AG04449 (cell line): Measurements from ENCODE around the gene CACNG5.

ENCODE experiments used
- CTCF ChIA-PET: fragments of 350-600 bp; formaldehyde crosslinking; extraction: SDS; loops from one replicate; lab custom pipeline; 2021; ENCODE audit warnings: antibody characterized with exemption; lab: Yijun Ruan, JAX
- POLR2A ChIA-PET: fragments of 400-600, 350-600 bp; formaldehyde crosslinking; extraction: SDS; loops from one replicate; lab custom pipeline; 2020; ENCODE audit warnings: antibody characterized with exemption, inconsistent platforms; lab: Yijun Ruan, JAX
- DNase-seq: peaks from one replicate; pipeline ENCODE4 v3.0.0-alpha.2; 2010; ENCODE audit warnings: low read depth, low spot score
- H3K4me3 ChIP-seq: 2 replicates; pipeline ENCODE4 v1.5.1; 2011; ENCODE audit warnings: low read depth, mild to moderate bottlenecking, control low read depth, low read length
- CTCF ChIP-seq: IDR thresholded peaks from one replicate; pipeline ENCODE4 v1.5.1; 2011; ENCODE audit warnings: mild to moderate bottlenecking, moderate library complexity, low read length, control low read depth, inconsistent platforms; ENCODE audit not compliant: insufficient read depth; ENCODE audit errors: missing control alignments

The CACNG5 gene

GRCh38 chr17:66814026-66814425 is 20.9 kb upstream of the CACNG5 start:
- POLR2A ChIA-PET = no interaction called here
- DNase-seq = no peak

GRCh38 chr17:66814570-66814969 is 20.3 kb upstream of the CACNG5 start:
- no peak for TF ChIP-seq CTCF
- DNase-seq = no peak
- H3K4me3 ChIP-seq = no peak overlapping the region
- CTCF ChIA-PET = no interaction called here
- POLR2A ChIA-PET = no interaction called here

More at GRCh38 chr17:66814026-66814425, 20.9 kb upstream of the CACNG5 start:
- no peak for TF ChIP-seq CTCF
- CTCF ChIA-PET = no interaction called here
- no peak overlapping the region for H3K4me3 ChIP-seq

GRCh38 chr17:66817750-66818149 is 17.2 kb upstream of the CACNG5 start:
- ChIA-PET CTCF (interaction anchor here (0.7 kb wide), 1 partner anchor 81 kb away, joined by 3 read pairs; no protein-coding TSS in a partner anchor), POLR2A (no interaction called here)
- TF ChIP-seq CTCF = no peak

GRCh38 chr17:66819466-66819865 is 15.5 kb upstream of the CACNG5 start:
- no peak overlapping the region for H3K4me3 ChIP-seq
- no peak for DNase-seq
- ChIA-PET CTCF (no interaction called here), POLR2A (no interaction called here)
- TF ChIP-seq CTCF = no peak

More at GRCh38 chr17:66817750-66818149, 17.2 kb upstream of the CACNG5 start:
- no peak for DNase-seq
- no peak overlapping the region for H3K4me3 ChIP-seq

GRCh38 chr17:66822009-66822408 is 12.9 kb upstream of the CACNG5 start:
- CTCF ChIA-PET = no interaction called here
- no peak for DNase-seq
- POLR2A ChIA-PET = no interaction called here
- TF ChIP-seq CTCF = no peak
- H3K4me3 ChIP-seq = no peak overlapping the region

GRCh38 chr17:66826856-66827255 is 8.1 kb upstream of the CACNG5 start:
- DNase-seq = no peak
- CTCF ChIA-PET = no interaction called here
- no peak for TF ChIP-seq CTCF
- no peak overlapping the region for H3K4me3 ChIP-seq
- POLR2A ChIA-PET = no interaction called here
